Suprapubic skin (tissue), 4 donors: ENCODE results near the gene CDKN2D. TPM values are rescaled to one million over a fixed set of nuclear protein-coding genes. Genes with fewer than 3 reads are reported as not detected.
"Not testable (repeated sequence)": the region's sequence is repeated elsewhere in the genome, so short reads cannot be mapped to it uniquely, and the experiment has no call there.

Experiments
- DNase-seq, 2 donors: peaks; one replicate each; pipeline ENCODE4 v3.0.0-alpha.2; 2019; ENCODE audit warnings: low spot score in 2 of 2
- H3K27ac ChIP-seq: fragments of 200-600 bp; sonication (generic); one replicate; pipeline ENCODE4 v1.5.1; 2019
- H3K27me3 ChIP-seq: fragments of 200-600 bp; sonication (generic); one replicate; pipeline ENCODE4 v1.5.1; 2019
- H3K36me3 ChIP-seq: fragments of 200-600 bp; sonication (generic); one replicate; pipeline ENCODE4 v1.5.1; 2019
- H3K4me1 ChIP-seq: fragments of 200-600 bp; sonication (generic); one replicate; pipeline ENCODE4 v1.5.1; 2019
- H3K4me3 ChIP-seq: fragments of 200-600 bp; sonication (generic); one replicate; pipeline ENCODE4 v1.5.1; 2019; ENCODE audit warnings: mild to moderate bottlenecking
- H3K9me3 ChIP-seq: fragments of 200-600 bp; sonication (generic); one replicate; pipeline ENCODE4 v1.5.1; 2019
- CTCF ChIP-seq, 2 donors: fragments of 200-600 bp in 1 of 2; fragments of 450-650 bp in 1 of 2; sonication (generic) in 1 of 2; IDR thresholded peaks; one replicate each; pipeline ENCODE4 v1.5.1; 2016 to 2019; ENCODE audit warnings: antibody characterized with exemption in 2 of 2, mild to moderate bottlenecking in 1 of 2, moderate library complexity in 1 of 2
- EP300 ChIP-seq: sonication (generic); formaldehyde crosslinking; IDR thresholded peaks from one replicate; pipeline ENCODE4 v1.6.1; 2017; ENCODE audit warnings: antibody characterized with exemption
- POLR2A ChIP-seq, 2 donors: fragments of 450-650 bp; IDR thresholded peaks; one replicate each; pipeline ENCODE4 v1.6.1; 2017; ENCODE audit warnings: antibody characterized with exemption in 2 of 2, mild to moderate bottlenecking in 2 of 2, moderate library complexity in 2 of 2
- POLR2AphosphoS5 ChIP-seq, 3 donors: sonication (generic); formaldehyde crosslinking; IDR thresholded peaks; one replicate each; pipeline ENCODE4 v1.6.1; 2017; ENCODE audit warnings: antibody characterized with exemption in 3 of 3
- WGBS: methylation state at CpG from one replicate; pipeline ENCODE4 v1.1.5; 2018; 5-methylcytosine and 5-hydroxymethylcytosine counted together
- total RNA-seq, 4 donors: library from RNA; depleted of rRNA; stranded (reverse); fragments of >200 nt; gene quantifications; one replicate each; pipeline ENCODE4 v1.1.0, GENCODE V29; 2016

The CDKN2D gene
- total RNA-seq, 4 donors from 2014 or later, result 8.9 to 11.6 (median 10.3) TPM

GRCh38 chr19:10580979-10581631 lies 12.3 kb upstream of the CDKN2D start:
- DNase-seq, result peak; percentile 92 to 95
- WGBS, result 28% methylated on average over 20 of the region's 31 CpGs
- no peak overlapping the region for H3K4me3 ChIP-seq
- no peaks in the 10 kb centered on the region for H3K9me3 ChIP-seq
- no peaks in the 10 kb centered on the region for H3K27me3 ChIP-seq
- H3K4me1 ChIP-seq, result peaks cover 7% of the 10 kb centered on the region
- TF ChIP-seq CTCF (IDR thresholded peaks at IDR 0.05) (peak; percentile 96 to 100), POLR2AphosphoS5 (IDR thresholded peaks at IDR 0.05) (peak in 1 of 3 donors; percentile 68), EP300 (no peak), POLR2A (IDR thresholded peaks at IDR 0.05) (no peak)
- peaks cover 6% of the 10 kb centered on the region for H3K36me3 ChIP-seq
- H3K27ac ChIP-seq, result no peak overlapping the region

- DNase-seq, result no peak
- TF ChIP-seq CTCF (IDR thresholded peaks at IDR 0.05) (no peak), EP300 (no peak), POLR2AphosphoS5 (IDR thresholded peaks at IDR 0.05) (no peak), POLR2A (IDR thresholded peaks at IDR 0.05) (no peak)
- WGBS, result 93% methylated on average over 6 of the region's 6 CpGs
- peaks cover 5% of the 10 kb centered on the region for H3K4me1 ChIP-seq
- no peak overlapping the region for H3K4me3 ChIP-seq
- H3K36me3 ChIP-seq, result peaks cover 9% of the 10 kb centered on the region
- H3K27ac ChIP-seq, result no peak overlapping the region
- H3K9me3 ChIP-seq, result no peaks in the 10 kb centered on the region
- no peaks in the 10 kb centered on the region for H3K27me3 ChIP-seq
Measured at GRCh38 chr19:10577951-10578350, 9.2 kb upstream of the CDKN2D start.

- H3K27me3 ChIP-seq, result no peaks in the 10 kb centered on the region
- no peaks in the 10 kb centered on the region for H3K9me3 ChIP-seq
- peaks cover 6% of the 10 kb centered on the region for H3K36me3 ChIP-seq
- DNase-seq, result no peak
- no peak for TF ChIP-seq POLR2AphosphoS5 (IDR thresholded peaks at IDR 0.05)
- no peak for TF ChIP-seq EP300
- TF ChIP-seq POLR2A (IDR thresholded peaks at IDR 0.05), result no peak
- TF ChIP-seq CTCF (IDR thresholded peaks at IDR 0.05), result no peak
- 83% methylated on average over 6 of the region's 6 CpGs for WGBS
- no peak overlapping the region for H3K4me3 ChIP-seq
- no peak overlapping the region for H3K27ac ChIP-seq
- peaks cover 6% of the 10 kb centered on the region for H3K4me1 ChIP-seq
Measured at GRCh38 chr19:10575011-10575716, 6.4 kb upstream of the CDKN2D start.

GRCh38 chr19:10574462-10574861 lies 5.7 kb upstream of the CDKN2D start:
- TF ChIP-seq POLR2A (IDR thresholded peaks at IDR 0.05) (no peak), POLR2AphosphoS5 (IDR thresholded peaks at IDR 0.05) (no peak)
- Histone ChIP-seq H3K4me1 (peaks cover 10% of the 10 kb centered on the region), H3K9me3 (no peaks in the 10 kb centered on the region), H3K36me3 (peaks cover 6% of the 10 kb centered on the region), H3K27me3 (no peaks in the 10 kb centered on the region), H3K27ac (no peak overlapping the region), H3K4me3 (no peak overlapping the region)
- no peak for DNase-seq
- 83% methylated on average over 8 of the region's 8 CpGs for WGBS

- WGBS, result 96% methylated on average over 6 of the region's 6 CpGs
- not testable (repeated sequence) for H3K27ac ChIP-seq, H3K36me3 ChIP-seq, H3K9me3 ChIP-seq, H3K27me3 ChIP-seq, H3K4me3 ChIP-seq, DNase-seq
- peaks cover 14% of the 10 kb centered on the region for H3K4me1 ChIP-seq
Measured at GRCh38 chr19:10573793-10574192, 5.0 kb upstream of the CDKN2D start.

- Histone ChIP-seq H3K27me3 (no peaks in the 10 kb centered on the region), H3K9me3 (no peaks in the 10 kb centered on the region), H3K36me3 (no peaks in the 10 kb centered on the region), H3K4me3 (peak overlapping the region; percentile 92), H3K27ac (peak overlapping the region; percentile 87), H3K4me1 (peaks cover 50% of the 10 kb centered on the region)
- WGBS, result 9% methylated on average over 7 of the region's 58 CpGs
- DNase-seq, result peak in 1 of 2 donors; percentile 80
- no peak for TF ChIP-seq CTCF (IDR thresholded peaks at IDR 0.05)
- no peak for TF ChIP-seq POLR2A (IDR thresholded peaks at IDR 0.05)
- no peak for TF ChIP-seq EP300
- TF ChIP-seq POLR2AphosphoS5 (IDR thresholded peaks at IDR 0.05), result no peak
Measured at GRCh38 chr19:10568062-10568825, 535 bp downstream of the CDKN2D start.
